NCI-H2171 treated with DMSO at 0.1 percent for 48 hours (cell line): ENCODE data around the gene KLHL24.
"Not testable (repeated sequence)": the region's sequence is repeated elsewhere in the genome, so short reads cannot be mapped to it uniquely, and the experiment has no call there.

Experiments
- DNase-seq: peaks from one replicate; lab custom pipeline; 2025; lab: John Stamatoyannopoulos, UW

The KLHL24 gene, protein sequence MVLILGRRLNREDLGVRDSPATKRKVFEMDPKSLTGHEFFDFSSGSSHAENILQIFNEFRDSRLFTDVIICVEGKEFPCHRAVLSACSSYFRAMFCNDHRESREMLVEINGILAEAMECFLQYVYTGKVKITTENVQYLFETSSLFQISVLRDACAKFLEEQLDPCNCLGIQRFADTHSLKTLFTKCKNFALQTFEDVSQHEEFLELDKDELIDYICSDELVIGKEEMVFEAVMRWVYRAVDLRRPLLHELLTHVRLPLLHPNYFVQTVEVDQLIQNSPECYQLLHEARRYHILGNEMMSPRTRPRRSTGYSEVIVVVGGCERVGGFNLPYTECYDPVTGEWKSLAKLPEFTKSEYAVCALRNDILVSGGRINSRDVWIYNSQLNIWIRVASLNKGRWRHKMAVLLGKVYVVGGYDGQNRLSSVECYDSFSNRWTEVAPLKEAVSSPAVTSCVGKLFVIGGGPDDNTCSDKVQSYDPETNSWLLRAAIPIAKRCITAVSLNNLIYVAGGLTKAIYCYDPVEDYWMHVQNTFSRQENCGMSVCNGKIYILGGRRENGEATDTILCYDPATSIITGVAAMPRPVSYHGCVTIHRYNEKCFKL

GRCh38 chr3:183635431-183636220 lies at the start of gene KLHL24:
Gene KLHL24 (plus strand): TSS chr3:183635623. CDS start chr3:183650357, 14,734 bp downstream.
- peak; percentile 94 for DNase-seq

DNA sequence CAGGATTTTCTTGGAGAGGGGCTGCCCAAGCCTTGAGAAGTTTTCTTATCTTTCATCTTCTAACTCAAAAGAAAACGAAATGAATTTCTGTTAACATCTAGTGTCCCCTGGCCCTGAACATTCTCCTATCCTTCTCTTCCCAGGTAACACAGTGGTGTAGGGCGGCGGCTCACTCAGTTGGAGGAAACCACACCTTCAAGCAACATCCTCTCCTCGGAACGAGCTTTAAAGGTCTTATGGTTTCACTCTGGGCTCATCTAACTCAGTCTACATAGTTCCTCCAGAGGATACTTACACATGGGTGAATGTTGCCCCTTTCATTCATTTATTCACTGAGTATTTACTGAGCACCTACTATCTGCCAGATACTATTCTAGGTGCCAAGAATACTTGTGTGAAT lies 48.9 kb upstream of the KLHL24 start:
- no peak for DNase-seq

DNA sequence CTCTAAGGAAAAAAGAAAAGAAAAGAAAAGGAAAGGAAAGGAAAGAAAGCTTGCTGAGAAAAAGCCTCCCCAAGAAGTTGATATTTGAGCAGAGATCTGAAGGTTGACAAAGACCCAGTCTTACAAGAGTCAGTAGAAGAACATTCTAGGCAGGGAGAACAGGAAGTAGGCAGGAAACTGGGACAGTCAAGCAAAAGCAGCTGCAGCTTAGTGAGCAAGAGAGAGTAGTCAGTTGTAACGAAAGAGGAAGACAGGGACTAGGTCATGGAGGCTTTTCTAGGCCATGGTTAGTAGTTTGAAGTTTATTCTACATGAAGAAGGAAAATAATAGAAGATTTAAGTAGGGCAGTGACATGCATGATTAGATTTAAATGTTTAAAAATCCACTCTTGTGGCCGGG lies 48.1 kb upstream of the KLHL24 start:
- DNase-seq: no peak

GRCh38 chr3:183590442-183590841 lies 45.0 kb upstream of the KLHL24 start:
- DNase-seq: no peak

DNA sequence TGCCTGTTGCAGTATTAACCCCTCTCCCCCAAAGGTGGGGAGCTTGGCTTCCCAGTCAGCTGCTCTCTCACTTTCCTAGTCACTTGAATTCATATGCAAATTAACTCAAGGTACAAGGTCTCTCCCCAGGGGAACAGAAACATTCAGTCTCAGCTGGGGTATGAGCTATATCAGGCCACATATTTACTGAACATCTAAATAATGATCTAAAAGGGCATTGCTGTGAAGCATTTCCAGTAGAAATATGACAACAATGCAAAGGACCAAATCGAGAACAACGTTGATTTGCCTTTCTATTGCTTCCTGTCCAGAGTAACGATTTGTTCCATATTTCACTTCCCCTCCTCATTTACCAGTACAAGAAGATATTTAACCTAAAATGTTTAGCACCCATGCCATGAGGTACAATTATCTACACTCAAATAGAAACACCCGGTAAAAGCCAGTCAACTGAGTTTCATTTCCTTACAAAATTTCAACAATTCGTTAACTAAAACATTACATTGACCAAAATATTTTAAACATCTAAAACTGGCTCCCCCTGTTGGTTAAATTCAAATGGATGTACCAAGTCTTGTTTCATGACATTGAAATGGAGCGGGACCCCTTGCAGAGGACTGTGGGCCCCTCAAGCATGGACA lies 43.4 kb upstream of the KLHL24 start:
- no peak for DNase-seq

DNA sequence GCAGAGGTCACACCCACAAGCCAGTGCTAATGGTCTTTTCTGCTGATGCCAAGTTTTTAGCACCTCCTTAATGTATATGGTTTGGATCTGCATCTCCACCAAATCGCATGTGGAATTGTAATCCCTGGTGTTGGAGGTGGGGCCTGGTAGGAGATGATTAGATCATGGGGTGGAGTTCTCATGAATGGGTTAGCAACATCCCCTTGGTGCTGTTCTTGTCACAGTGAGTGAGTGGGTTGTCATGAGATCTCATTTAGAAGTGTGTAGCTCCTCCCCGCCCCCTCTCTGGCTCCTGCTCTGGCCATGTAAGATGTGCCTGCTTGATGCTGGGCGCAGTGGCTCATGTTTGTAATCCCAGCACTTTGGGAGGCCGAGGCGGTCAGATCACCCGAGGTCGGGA lies 42.6 kb upstream of the KLHL24 start:
- no peak for DNase-seq

- DNase-seq: no peak
Measured at GRCh38 chr3:183594636-183595035, 40.8 kb upstream of the KLHL24 start.

DNA sequence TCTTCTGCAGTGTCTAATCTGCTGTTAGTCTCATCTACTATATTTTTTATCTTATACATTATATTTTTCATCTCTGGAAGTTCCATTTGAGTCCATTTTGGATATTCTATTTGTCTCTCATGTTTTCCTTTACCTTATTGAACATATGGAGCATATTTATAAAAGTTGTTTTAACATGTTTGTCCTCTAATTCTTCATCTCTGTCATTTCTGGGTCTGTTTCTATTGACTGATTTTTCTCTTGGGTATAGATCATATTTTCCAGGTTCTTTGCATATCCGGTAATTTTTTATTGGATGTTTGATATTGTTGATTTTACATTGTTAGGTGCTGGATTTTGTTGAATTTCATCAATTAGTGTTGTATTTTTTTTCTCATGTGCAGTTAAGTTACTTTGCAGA lies 37.5 kb upstream of the KLHL24 start:
- DNase-seq: no peak

DNA sequence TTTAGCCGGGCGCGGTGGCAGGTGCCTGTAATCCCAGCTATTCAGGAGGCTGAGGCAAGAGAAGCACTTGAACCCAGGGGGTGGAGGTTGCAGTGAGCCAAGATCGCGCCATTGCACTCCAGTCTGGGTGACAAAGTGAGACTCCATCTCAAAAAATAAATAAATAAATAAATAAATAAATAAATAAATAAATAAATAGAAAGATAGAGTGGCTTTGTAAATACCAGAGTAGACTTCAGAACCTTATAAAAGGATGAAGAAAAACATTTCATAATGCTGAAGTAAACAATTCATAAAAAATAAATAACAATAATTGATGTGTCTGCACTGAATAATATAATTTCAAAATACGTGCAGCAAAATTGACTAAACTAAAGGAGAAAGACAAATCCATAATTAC lies 24.1 kb upstream of the KLHL24 start:
- DNase-seq: not testable (repeated sequence)

GRCh38 chr3:183613366-183614285 lies 21.8 kb upstream of the KLHL24 start:
- no peak for DNase-seq

DNA sequence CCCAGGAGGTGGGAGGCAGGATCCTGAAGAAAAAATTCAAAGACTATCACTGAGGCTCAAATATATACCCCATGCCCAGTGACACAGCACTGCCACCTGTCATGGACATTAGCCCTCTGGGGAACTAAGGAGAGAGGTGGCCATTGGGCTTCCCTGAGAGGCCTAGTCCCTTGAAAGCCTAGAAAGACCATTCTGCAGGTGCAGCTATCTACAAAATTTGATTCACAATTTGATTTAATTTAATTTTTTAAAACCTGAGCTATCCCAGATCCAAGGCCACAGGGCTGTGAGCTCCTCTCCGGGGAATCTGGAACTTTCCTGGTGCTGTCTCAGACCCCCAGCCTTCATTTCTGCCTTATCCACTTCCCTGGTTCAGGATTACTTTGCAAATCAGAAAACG lies 16.9 kb upstream of the KLHL24 start:
- DNase-seq: no peak

- DNase-seq: no peak
Measured at GRCh38 chr3:183619010-183619409, 16.4 kb upstream of the KLHL24 start.

DNA sequence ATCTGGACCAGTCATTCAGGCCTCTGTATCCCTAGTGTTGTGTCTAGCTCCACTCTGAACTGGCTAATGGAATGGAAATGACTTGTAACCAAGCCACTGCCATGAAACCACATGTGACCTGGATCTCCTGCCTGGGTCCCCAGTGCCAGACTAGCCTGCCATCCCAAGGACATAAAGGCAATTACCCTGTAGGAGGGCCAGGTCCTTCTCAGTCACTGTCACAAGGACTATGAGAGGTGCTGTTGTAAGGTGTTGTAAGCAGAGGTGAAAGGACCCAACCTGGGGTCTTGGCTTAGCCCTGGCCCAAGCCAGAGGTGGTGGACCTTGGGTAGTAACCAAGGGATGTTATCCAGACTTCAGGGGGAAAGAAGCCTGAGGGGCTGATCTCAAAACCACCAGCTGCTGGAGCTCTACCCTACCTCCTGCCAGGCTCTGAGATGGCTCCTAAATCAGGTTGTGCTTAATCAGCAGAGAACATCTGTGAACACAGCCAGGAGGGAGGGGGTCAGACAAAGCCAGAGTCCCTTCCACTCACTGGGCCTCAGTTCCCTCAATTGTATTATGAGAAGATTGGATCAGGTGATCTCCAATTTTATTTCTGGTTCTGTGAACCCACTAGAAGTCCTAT lies 15.7 kb upstream of the KLHL24 start:
- DNase-seq: no peak

DNA sequence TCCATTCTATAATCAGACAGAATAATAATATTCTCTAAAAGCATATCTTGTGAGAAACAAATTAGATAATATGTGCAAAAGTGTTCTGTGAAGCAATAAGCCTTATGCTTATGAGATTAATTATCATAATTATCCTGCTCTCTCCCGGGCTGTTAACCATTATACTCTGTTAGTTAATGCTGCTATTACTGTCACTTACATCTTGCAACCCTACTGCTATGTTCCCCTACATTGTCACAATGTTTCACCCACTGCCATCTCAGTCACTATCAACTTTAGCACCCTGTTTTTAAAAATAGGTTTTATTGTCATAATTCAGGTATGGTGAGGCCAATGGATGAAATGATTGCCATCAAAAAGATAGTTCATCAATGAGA lies 15.2 kb upstream of the KLHL24 start:
- DNase-seq: no peak

DNA sequence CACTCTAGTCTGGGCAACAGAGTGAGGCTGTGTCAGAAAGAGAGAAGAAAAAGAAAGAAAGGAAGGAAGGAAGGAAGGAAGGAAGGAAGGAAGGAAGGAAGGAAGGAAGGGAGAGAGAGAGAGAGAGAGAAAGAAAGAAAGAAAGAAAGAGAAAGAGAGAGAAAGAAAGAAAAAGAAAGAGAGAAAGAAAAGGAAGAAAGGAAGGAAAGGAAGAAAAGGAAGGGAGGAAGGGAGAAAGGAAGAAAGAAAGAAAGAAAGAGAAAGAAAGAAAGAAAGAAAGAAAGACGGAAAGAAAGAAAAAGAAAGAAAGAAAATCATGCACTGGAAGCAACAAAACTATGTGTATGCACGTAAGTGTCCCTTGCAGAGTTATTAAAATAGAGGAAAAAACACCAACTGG lies 12.9 kb upstream of the KLHL24 start:
- DNase-seq: not testable (repeated sequence)

DNA sequence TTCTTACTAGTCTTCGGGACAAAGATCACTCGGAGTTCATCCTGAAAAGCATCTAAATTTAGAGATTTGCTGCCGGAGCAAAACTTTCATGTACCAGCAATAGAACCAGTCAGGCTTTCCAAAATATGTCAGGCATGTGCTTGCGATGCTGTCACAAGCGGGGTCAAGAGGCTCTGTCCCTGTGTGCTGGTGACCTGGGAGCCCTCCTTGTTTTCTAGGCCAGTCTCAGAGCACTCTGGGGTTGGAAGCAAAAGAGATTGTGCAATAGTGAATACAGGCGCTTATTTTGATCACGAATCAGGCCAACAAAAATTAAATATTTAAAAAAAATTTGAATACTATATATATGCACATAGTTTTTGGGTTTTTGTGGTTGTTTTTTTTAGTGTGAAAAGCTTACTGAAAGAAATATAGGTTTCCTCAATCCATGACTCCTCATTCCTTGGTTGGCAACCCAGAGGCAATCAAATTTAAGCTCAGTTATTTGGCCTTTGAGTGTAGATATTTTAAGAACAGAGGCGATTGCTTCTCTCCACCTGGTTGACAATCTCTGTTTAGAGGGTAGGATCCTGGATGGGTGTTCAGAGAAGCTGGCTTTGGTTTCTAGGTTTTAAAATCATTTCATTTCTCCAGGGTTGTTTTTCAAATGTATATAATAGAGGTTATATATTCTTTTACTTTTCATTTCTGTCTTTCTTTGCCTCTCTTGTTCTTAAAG lies 8.4 kb upstream of the KLHL24 start:
- no peak for DNase-seq

GRCh38 chr3:183629546-183630301 lies 5.7 kb upstream of the KLHL24 start:
- DNase-seq: peak; percentile 33

- no peak for DNase-seq
Measured at GRCh38 chr3:183631715-183632114, 3.7 kb upstream of the KLHL24 start.

DNA sequence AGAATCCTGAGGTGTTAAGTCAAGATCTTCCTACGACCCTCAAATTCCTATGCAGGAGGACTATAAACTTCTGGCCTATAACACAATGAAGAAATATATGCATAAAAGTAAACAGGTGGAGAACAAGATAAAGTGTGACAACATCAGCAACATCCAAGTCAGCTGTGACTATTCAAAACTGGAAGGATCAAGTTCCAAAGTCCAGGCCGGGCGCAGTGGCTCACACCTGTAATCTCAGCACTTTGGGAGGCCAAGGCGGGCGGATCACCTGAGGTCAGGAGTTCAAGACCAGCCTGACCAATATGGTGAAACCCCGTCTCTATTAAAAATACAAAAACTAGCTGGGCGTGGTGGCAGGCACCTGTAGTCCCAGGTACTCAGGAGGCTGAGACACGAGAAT lies 2.7 kb upstream of the KLHL24 start:
- DNase-seq: not testable (repeated sequence)
